ENCODE results near the gene TMEM101.
"Not testable (repeated sequence)": the region's sequence is repeated elsewhere in the genome, so short reads cannot be mapped to it uniquely, and the experiment has no call there.

TMEM101 gene

GRCh38 chr17:43979011-43979410 is 35.8 kb downstream of the TMEM101 start:
- FAIRE-seq (no peak), DNase-seq (ENCODE audit: insufficient read length, low spot score) (no peak)

DNA sequence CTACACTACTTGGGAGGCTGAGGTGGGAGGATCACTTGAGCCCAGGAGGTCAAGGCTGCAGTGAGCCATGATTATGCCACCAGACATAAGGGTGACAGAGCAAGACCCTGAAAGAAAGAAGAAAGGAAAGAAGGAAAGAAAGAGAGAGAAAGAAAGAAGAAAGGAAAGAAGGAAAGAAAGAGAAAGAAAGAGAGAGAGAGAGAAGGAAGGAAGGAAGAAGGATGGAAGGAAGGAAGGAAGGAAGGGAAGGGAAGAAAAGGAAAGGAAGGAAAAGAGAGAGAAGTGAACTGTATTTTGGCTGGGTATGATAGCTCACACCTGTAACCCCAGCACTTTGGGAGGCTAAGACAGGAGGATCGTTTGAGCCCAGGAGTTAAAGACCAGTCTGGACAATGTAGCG is 36.7 kb downstream of the TMEM101 start:
- FAIRE-seq (no peak), DNase-seq (ENCODE audit: insufficient read length, low spot score) (no peak)

GRCh38 chr17:43976963-43977837 is 37.6 kb downstream of the TMEM101 start:
- FAIRE-seq = no peak
- DNase-seq (ENCODE audit: insufficient read length, low spot score) = no peak

GRCh38 chr17:43975898-43976297 is 38.9 kb downstream of the TMEM101 start:
- FAIRE-seq = no peak

GRCh38 chr17:43974382-43975266 is 40.1 kb downstream of the TMEM101 start:
- DNase-seq (ENCODE audit: insufficient read length, low spot score) (no peak), FAIRE-seq (peak; percentile 44)

More at GRCh38 chr17:43975898-43976297, 38.9 kb downstream of the TMEM101 start:
- no peak for DNase-seq (ENCODE audit: insufficient read length, low spot score)

DNA sequence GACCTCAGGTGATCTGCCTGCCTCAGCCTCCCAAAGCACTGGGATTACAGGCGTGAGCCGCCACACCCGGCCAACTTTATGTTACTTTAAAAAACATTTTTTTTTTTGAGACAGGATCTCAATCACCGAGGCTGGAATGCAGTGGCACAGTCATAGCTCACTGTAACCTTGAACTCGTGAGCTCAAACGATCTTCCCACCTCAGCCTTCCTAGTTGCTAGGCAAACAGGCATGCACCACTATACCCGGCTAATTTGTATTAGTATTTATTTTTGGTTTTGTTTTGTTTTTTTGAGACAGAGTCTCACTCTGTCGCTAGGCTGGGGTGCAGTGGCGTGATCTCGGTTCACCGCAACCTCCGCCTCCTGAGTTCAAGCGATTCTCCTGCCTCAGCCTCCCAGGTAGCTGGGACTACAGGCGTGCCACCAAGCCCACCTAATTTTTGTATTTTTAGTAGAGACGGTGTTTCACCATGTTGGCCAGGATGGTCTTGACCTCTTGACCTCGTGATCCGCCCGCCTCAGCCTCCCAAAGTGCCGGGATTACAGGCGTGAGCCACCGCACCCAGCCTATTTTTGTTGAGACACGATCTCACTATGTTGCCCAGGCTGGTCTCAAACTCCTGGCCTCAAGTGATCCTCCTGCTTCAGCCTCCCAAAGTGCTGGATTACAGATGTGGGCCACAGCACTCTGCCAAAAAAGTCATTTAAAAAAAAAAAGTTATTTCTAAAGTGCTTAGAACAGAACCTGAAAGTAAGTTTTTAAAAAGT is 42.1 kb downstream of the TMEM101 start:
- DNase-seq (ENCODE audit: insufficient read length, low spot score); FAIRE-seq: not testable (repeated sequence)

GRCh38 chr17:43971436-43971835 is 43.3 kb downstream of the TMEM101 start:
- FAIRE-seq; DNase-seq (ENCODE audit: insufficient read length, low spot score): not testable (repeated sequence)

DNA sequence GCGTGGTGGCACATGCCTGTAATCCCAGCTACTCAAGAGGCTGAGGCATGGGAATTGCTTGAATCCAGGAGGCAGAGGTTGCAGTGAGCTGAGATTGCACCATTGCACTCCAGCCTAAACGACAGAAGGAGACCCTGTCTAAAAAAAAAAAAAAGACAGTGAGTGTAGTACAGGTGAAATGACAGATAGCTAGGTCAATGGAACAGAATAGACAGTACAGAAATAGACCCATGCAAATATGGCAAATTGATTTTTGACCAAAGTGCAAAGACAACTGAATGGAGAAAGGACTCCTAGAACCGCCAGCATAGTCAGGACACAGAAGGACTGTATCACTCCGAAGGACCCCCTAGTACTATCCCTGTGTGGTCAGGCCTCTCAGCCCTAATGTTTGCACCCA is 44.4 kb downstream of the TMEM101 start:
- no peak for FAIRE-seq
- DNase-seq (ENCODE audit: insufficient read length, low spot score) = no peak

- FAIRE-seq = no peak
- DNase-seq (ENCODE audit: insufficient read length, low spot score) = no peak
Observed at GRCh38 chr17:43967251-43967875, 47.4 kb downstream of the TMEM101 start.

GRCh38 chr17:43966276-43966675 is 48.5 kb downstream of the TMEM101 start:
- DNase-seq (ENCODE audit: insufficient read length, low spot score) (no peak), FAIRE-seq (peak; percentile 52)

- FAIRE-seq (no peak), DNase-seq (ENCODE audit: insufficient read length, low spot score) (no peak)
Observed at GRCh38 chr17:43962479-43962878, 52.3 kb downstream of the TMEM101 start.

DNA sequence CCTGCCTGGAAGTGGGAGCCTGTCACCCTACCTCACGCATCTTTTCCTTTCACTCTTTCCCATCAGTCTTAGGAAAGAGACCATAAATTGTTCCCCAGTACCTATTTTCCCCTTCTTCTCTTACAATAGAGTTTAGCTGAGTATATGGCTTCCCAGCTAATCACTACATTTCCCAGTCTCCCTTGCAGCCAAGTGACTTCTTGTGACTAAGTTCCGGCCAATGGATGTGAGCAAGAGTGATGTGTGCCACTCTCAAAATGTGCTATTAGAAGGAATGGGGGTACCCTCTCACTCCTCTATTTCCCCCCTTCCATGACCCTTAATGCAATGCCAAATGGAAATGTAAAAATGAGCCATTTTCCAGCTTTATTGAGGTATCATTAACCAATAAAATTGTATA is 52.8 kb downstream of the TMEM101 start:
- no peak for FAIRE-seq
- no peak for DNase-seq (ENCODE audit: insufficient read length, low spot score)

DNA sequence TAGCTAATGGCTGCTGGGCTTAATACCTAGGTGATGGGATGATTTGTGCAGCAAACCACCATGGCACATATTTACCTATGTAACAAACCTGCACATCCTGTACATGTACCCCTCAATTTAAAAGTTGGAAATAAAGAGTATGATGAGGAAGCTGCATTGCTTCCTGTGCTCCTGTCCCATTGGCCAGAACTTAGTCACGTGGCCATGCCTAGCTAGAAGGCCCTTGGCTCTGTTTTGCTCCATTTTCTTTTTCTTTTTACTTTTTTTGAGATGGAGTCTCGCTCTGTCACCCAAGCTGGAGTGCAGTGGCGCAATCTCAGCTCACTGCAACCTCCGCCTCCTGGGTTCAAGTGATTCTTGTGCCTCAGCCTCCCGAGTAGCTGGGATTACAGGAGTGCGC is 53.5 kb downstream of the TMEM101 start:
- not testable (repeated sequence) for DNase-seq (ENCODE audit: insufficient read length, low spot score); FAIRE-seq
